HG03354 (cell line): Measurements from ENCODE around the gene ESYT1.
A peak's percentile ranks its signal among the peaks of the same experiment; 100 is the strongest.

ENCODE experiments used
- ATAC-seq: cut with Tn5 transposase; IDR thresholded peaks from one replicate; pipeline ENCODE4 v1.9.1; 2021; ENCODE audit warnings: mild to moderate bottlenecking; ENCODE audit not compliant: unreplicated experiment, poor library complexity, severe bottlenecking

ESYT1 gene

GRCh38 chr12:56169229-56169759 lies 41.2 kb downstream of the ESYT1 start:
- ATAC-seq = no peak

GRCh38 chr12:56172839-56173238 lies 44.8 kb downstream of the ESYT1 start:
- no peak for ATAC-seq

- no peak for ATAC-seq
Observed at GRCh38 chr12:56178347-56178746, 50.3 kb downstream of the ESYT1 start.

GRCh38 chr12:56186957-56187356 lies 58.9 kb downstream of the ESYT1 start:
- no peak for ATAC-seq

- ATAC-seq = no peak
Observed at GRCh38 chr12:56188131-56188777, 60.2 kb downstream of the ESYT1 start.

GRCh38 chr12:56188778-56189098 lies 60.7 kb downstream of the ESYT1 start:
- ATAC-seq = peak; percentile 10

GRCh38 chr12:56189099-56189917 lies 61.2 kb downstream of the ESYT1 start, which contains the start of gene SMARCC2:
SMARCC2 (minus strand) TSS chr12:56189483; CDS start chr12:56189461, 22 bp downstream.
- ATAC-seq = peak; percentile 75

- ATAC-seq = peak; percentile 46
Observed at GRCh38 chr12:56189918-56190694, 62.0 kb downstream of the ESYT1 start.

GRCh38 chr12:56190695-56191155 lies 62.7 kb downstream of the ESYT1 start:
- no peak for ATAC-seq

GRCh38 chr12:56192582-56192981 lies 64.5 kb downstream of the ESYT1 start:
- no peak for ATAC-seq

GRCh38 chr12:56193025-56193578 lies 65.0 kb downstream of the ESYT1 start:
- no peak for ATAC-seq
